NT2/D1 (cell line): ENCODE results near the gene GPC6.

ENCODE experiments used
- DNase-seq: peaks from one replicate; pipeline ENCODE4 v3.0.0-alpha.2; 2011; ENCODE audit warnings: low read depth, low spot score
- H3K27me3 ChIP-seq: 2 replicates; pipeline ENCODE4 v1.6.0; 2011; ENCODE audit warnings: mild to moderate bottlenecking; ENCODE audit not compliant: insufficient read length, insufficient read depth
- H3K36me3 ChIP-seq: 2 replicates; pipeline ENCODE4 v1.6.1; 2011; ENCODE audit warnings: mild to moderate bottlenecking, low read length, mixed read lengths; ENCODE audit not compliant: insufficient read depth, insufficient read length
- H3K4me1 ChIP-seq: 2 replicates; pipeline ENCODE4 v1.5.1; 2011; ENCODE audit not compliant: insufficient read depth, insufficient read length
- H3K4me3 ChIP-seq: 2 replicates; pipeline ENCODE4 v1.5.1; 2011; ENCODE audit warnings: low read depth; ENCODE audit not compliant: insufficient read length
- H3K9ac ChIP-seq: 2 replicates; pipeline ENCODE4 v1.6.0; 2011; ENCODE audit warnings: low read depth; ENCODE audit not compliant: insufficient read length
- H3K9me3 ChIP-seq: 2 replicates; pipeline ENCODE4 v1.5.1; 2011; ENCODE audit warnings: mild to moderate bottlenecking, low read length; ENCODE audit not compliant: insufficient read depth
- SUZ12 ChIP-seq: IDR thresholded peaks from 2 replicates; pipeline ENCODE4 v1.6.1; 2011; ENCODE audit not compliant: insufficient read length, insufficient read depth; ENCODE audit errors: extremely low read depth
- YY1 ChIP-seq: IDR thresholded peaks from 2 replicates; pipeline ENCODE4 v1.6.1; 2011; ENCODE audit not compliant: insufficient read length, insufficient read depth
- ZNF274 ChIP-seq: IDR thresholded peaks from 2 replicates; pipeline ENCODE4 v1.6.1; 2011; ENCODE audit warnings: mild to moderate bottlenecking, low read depth, low read length

GPC6 gene

GRCh38 chr13:94248454-94249228 lies 1022.0 kb downstream of the GPC6 start:
- DNase-seq: no peak
- Histone ChIP-seq H3K36me3 (no peaks in the 10 kb centered on the region), H3K9ac (no peak overlapping the region), H3K27me3 (peaks cover 43% of the 10 kb centered on the region), H3K9me3 (peaks cover 4% of the 10 kb centered on the region; the same call in 1 of the 2 replicates), H3K4me1 (no peaks in the 10 kb centered on the region), H3K4me3 (no peak overlapping the region)
- no peak for TF ChIP-seq YY1

- peak; percentile 84 for DNase-seq
- Histone ChIP-seq H3K27me3 (peaks cover 46% of the 10 kb centered on the region), H3K9ac (no peak overlapping the region)
These were observed 1022.9 kb downstream of the GPC6 start for GRCh38 chr13:94249512-94249911.

GRCh38 chr13:94251831-94252608 lies 1025.4 kb downstream of the GPC6 start:
- no peaks in the 10 kb centered on the region for H3K9me3 ChIP-seq
- TF ChIP-seq SUZ12: no peak
- TF ChIP-seq YY1: no peak
- TF ChIP-seq ZNF274: no peak
- no peak overlapping the region for H3K4me3 ChIP-seq
- no peak for DNase-seq
- H3K9ac ChIP-seq: no peak overlapping the region
- no peaks in the 10 kb centered on the region for H3K4me1 ChIP-seq
- peaks cover 53% of the 10 kb centered on the region for H3K27me3 ChIP-seq
- no peaks in the 10 kb centered on the region for H3K36me3 ChIP-seq

More at GRCh38 chr13:94249512-94249911, 1022.9 kb downstream of the GPC6 start:
- Histone ChIP-seq H3K36me3 (no peaks in the 10 kb centered on the region), H3K4me1 (no peaks in the 10 kb centered on the region), H3K4me3 (no peak overlapping the region), H3K9me3 (peaks cover 4% of the 10 kb centered on the region; the same call in 1 of the 2 replicates)
- TF ChIP-seq YY1 (no peak), SUZ12 (no peak), ZNF274 (no peak)

GRCh38 chr13:94254737-94255136 lies 1028.1 kb downstream of the GPC6 start:
- Histone ChIP-seq H3K36me3 (no peaks in the 10 kb centered on the region), H3K9me3 (no peaks in the 10 kb centered on the region), H3K27me3 (peaks cover 34% of the 10 kb centered on the region), H3K4me3 (no peak overlapping the region), H3K9ac (no peak overlapping the region), H3K4me1 (no peaks in the 10 kb centered on the region)
- no peak for TF ChIP-seq YY1
- no peak for TF ChIP-seq ZNF274
- TF ChIP-seq SUZ12: no peak
- DNase-seq: no peak

GRCh38 chr13:94256721-94257120 lies 1030.1 kb downstream of the GPC6 start:
- TF ChIP-seq YY1 (no peak), SUZ12 (no peak), ZNF274 (no peak)
- H3K27me3 ChIP-seq: peaks cover 22% of the 10 kb centered on the region

GRCh38 chr13:94259984-94260383 lies 1033.4 kb downstream of the GPC6 start:
- H3K4me1 ChIP-seq: no peaks in the 10 kb centered on the region
- H3K27me3 ChIP-seq: peaks cover 7% of the 10 kb centered on the region
- no peak overlapping the region for H3K4me3 ChIP-seq
- no peaks in the 10 kb centered on the region for H3K9me3 ChIP-seq
- no peak overlapping the region for H3K9ac ChIP-seq
- no peak for DNase-seq
- H3K36me3 ChIP-seq: no peaks in the 10 kb centered on the region
- TF ChIP-seq YY1: no peak
- TF ChIP-seq ZNF274: no peak
- no peak for TF ChIP-seq SUZ12

More at GRCh38 chr13:94256721-94257120, 1030.1 kb downstream of the GPC6 start:
- Histone ChIP-seq H3K4me1 (no peaks in the 10 kb centered on the region), H3K9ac (no peak overlapping the region), H3K9me3 (no peaks in the 10 kb centered on the region), H3K4me3 (no peak overlapping the region), H3K36me3 (no peaks in the 10 kb centered on the region)
- DNase-seq: no peak

- Histone ChIP-seq H3K27me3 (no peaks in the 10 kb centered on the region), H3K36me3 (no peaks in the 10 kb centered on the region), H3K4me3 (no peak overlapping the region), H3K9ac (no peak overlapping the region), H3K9me3 (no peaks in the 10 kb centered on the region), H3K4me1 (no peaks in the 10 kb centered on the region)
- no peak for DNase-seq
- TF ChIP-seq ZNF274: no peak
These were observed 1034.6 kb downstream of the GPC6 start for GRCh38 chr13:94261163-94261562.
